CD14-positive monocyte (primary cell): Measurements from ENCODE around the gene CCNY. TPM values are rescaled to one million over a fixed set of nuclear protein-coding genes. Genes with fewer than 3 reads are reported as not detected.
A peak's percentile ranks its signal among the peaks of the same experiment; 100 is the strongest.

Experiments used
- DNase-seq, 3 donors: peaks; one replicate each; pipeline ENCODE4 v3.0.0-alpha.2; 2011 to 2022
- H2AFZ ChIP-seq: 2 replicates; pipeline ENCODE4 v1.6.0; 2012; ENCODE audit warnings: mild to moderate bottlenecking, low read depth, low read length, inconsistent platforms; ENCODE audit not compliant: insufficient read depth, poor library complexity, severe bottlenecking
- H3K27ac ChIP-seq, 2 donors: 1 replicate in 1 of 2; 2 replicates in 1 of 2; pipeline ENCODE4 v1.5.1; 2012 to 2013; ENCODE audit warnings: low read length in 2 of 2, control low read depth in 1 of 2, inconsistent platforms in 1 of 2, low read depth in 1 of 2, mild to moderate bottlenecking in 1 of 2
- H3K27me3 ChIP-seq, 2 donors: one replicate each; pipeline versions ENCODE4 v1.6.0 to v1.6.1; 2011 to 2013; ENCODE audit warnings: low read length in 2 of 2; ENCODE audit not compliant: control insufficient read depth in 2 of 2, insufficient read depth in 2 of 2
- H3K36me3 ChIP-seq, 2 donors: replicated peaks in 1 of 2; 1 replicate in 1 of 2; 2 replicates in 1 of 2; pipeline versions ENCODE4 v1.5.1 to v1.6.1; 2012 to 2013; ENCODE audit warnings: low read length in 2 of 2, control low read depth in 1 of 2, inconsistent platforms in 1 of 2, mild to moderate bottlenecking in 1 of 2; ENCODE audit not compliant: insufficient read depth in 2 of 2, control insufficient read depth in 1 of 2
- H3K4me1 ChIP-seq, 2 donors: 1 replicate in 1 of 2; 2 replicates in 1 of 2; pipeline versions ENCODE4 v1.5.1 to v1.6.1; 2012 to 2013; ENCODE audit warnings: low read length in 2 of 2, control low read depth in 1 of 2, inconsistent platforms in 1 of 2, mild to moderate bottlenecking in 1 of 2, moderate library complexity in 1 of 2; ENCODE audit not compliant: insufficient read depth in 2 of 2, control insufficient read depth in 1 of 2
- H3K4me2 ChIP-seq: replicated peaks from 2 replicates; pipeline ENCODE3; 2012; ENCODE audit warnings: low read length, moderate library complexity, mild to moderate bottlenecking; ENCODE audit not compliant: poor library complexity, severe bottlenecking; ENCODE audit errors: extremely low read depth
- H3K4me3 ChIP-seq, 3 experiments: fragments of 200-600 bp in 1 of 3; sonication (generic) in 1 of 3; replicated peaks in 1 of 3; 1 replicate in 2 of 3; 2 replicates in 1 of 3; pipeline ENCODE4 v1.5.1; 2011 to 2013; ENCODE audit warnings: low read length in 3 of 3, mild to moderate bottlenecking in 3 of 3, control low read depth in 2 of 3, low read depth in 2 of 3, inconsistent platforms in 1 of 3, moderate library complexity in 1 of 3
- H3K79me2 ChIP-seq: 2 replicates; pipeline ENCODE4 v1.6.0; 2012; ENCODE audit warnings: mild to moderate bottlenecking, control low read depth, inconsistent platforms, low read length, moderate library complexity; ENCODE audit not compliant: insufficient read depth
- H3K9ac ChIP-seq: 2 replicates; pipeline ENCODE4 v1.6.0; 2017; ENCODE audit warnings: low read length, mild to moderate bottlenecking; ENCODE audit not compliant: insufficient read depth, poor library complexity, severe bottlenecking
- H3K9me3 ChIP-seq, 2 donors: replicated peaks in 1 of 2; 1 replicate in 1 of 2; 2 replicates in 1 of 2; pipeline versions ENCODE4 v1.5.1 to v1.6.1; 2012 to 2013; ENCODE audit warnings: low read length in 2 of 2, control low read depth in 1 of 2; ENCODE audit not compliant: control insufficient read depth in 1 of 2, insufficient read depth in 1 of 2
- H4K20me1 ChIP-seq: 2 replicates; pipeline ENCODE4 v1.6.0; 2012; ENCODE audit warnings: mild to moderate bottlenecking, low read length, control low read depth, moderate library complexity; ENCODE audit not compliant: insufficient read depth
- H3K27ac Mint-ChIP-seq, 7 donors: one replicate each; pipeline ENCODE4 v1.8.0; 2020; ENCODE audit warnings: mild to moderate bottlenecking in 7 of 7, mixed read lengths in 7 of 7, moderate library complexity in 6 of 7, inconsistent platforms in 2 of 7
- H3K27me3 Mint-ChIP-seq, 3 donors: one replicate each; pipeline ENCODE4 v1.8.0; 2021 to 2022; ENCODE audit warnings: low read depth in 3 of 3, mild to moderate bottlenecking in 3 of 3, mixed read lengths in 3 of 3, moderate library complexity in 3 of 3, inconsistent platforms in 1 of 3
- H3K36me3 Mint-ChIP-seq, 2 donors: one replicate each; pipeline ENCODE4 v1.8.0; 2020; ENCODE audit warnings: mixed read lengths in 2 of 2, inconsistent platforms in 1 of 2, mild to moderate bottlenecking in 1 of 2
- H3K4me1 Mint-ChIP-seq: one replicate; pipeline ENCODE4 v1.8.0; 2020; ENCODE audit warnings: mild to moderate bottlenecking, mixed read lengths
- H3K4me3 Mint-ChIP-seq, 2 donors: one replicate each; pipeline ENCODE4 v1.8.0; 2020; ENCODE audit warnings: mild to moderate bottlenecking in 2 of 2, mixed read lengths in 2 of 2, moderate library complexity in 1 of 2
- H3K9me3 Mint-ChIP-seq, 7 donors: one replicate each; pipeline ENCODE4 v1.8.0; 2020 to 2022; ENCODE audit warnings: mixed read lengths in 7 of 7, mild to moderate bottlenecking in 6 of 7, moderate library complexity in 6 of 7, inconsistent platforms in 2 of 7
- WGBS: methylation state at CpG from one replicate; pipeline ENCODE4 v1.1.5; 2013; ENCODE audit warnings: missing lambda C conversion rate; ENCODE audit not compliant: insufficient coverage; 5-methylcytosine and 5-hydroxymethylcytosine counted together
- intact Hi-C, 2 donors: fragments of 100-400 bp; cut with micrococcal nuclease; formaldehyde crosslinking; loops; one replicate each; pipeline versions ENCODE4 v1.15.0 to v1.15.1; 2023
- polyA plus RNA-seq, 3 donors: library from polyadenylated mRNA; depleted of rRNA in 1 of 3; unstranded in 2 of 3; stranded (reverse) in 1 of 3; fragments of 300-500 nt in 2 of 3; fragments of >200 nt in 1 of 3; fragmentation: Illumina TruSeq in 2 of 3; gene quantifications; 1 replicate in 2 of 3; 2 replicates in 1 of 3; pipeline ENCODE4 v1.2.3, GENCODE V29; 2012 to 2021
- TF ChIP-seq, protein P1 (sequence below): fragments of 200-600 bp; IDR thresholded peaks from one replicate; pipeline ENCODE4 v1.8.0; 2022; ENCODE audit warnings: antibody characterized with exemption, mild to moderate bottlenecking

Gene CCNY
- polyA plus RNA-seq, 3 donors: 39.9 to 116 (median 64.8) TPM

GRCh38 chr10:35327790-35328403, 8.4 kb upstream of the CCNY start:
- Mint-ChIP-seq H3K4me3 (no peak overlapping the region), H3K4me1 (peaks cover 3% of the 10 kb centered on the region)
- H3K79me2 ChIP-seq: peaks cover 19% of the 10 kb centered on the region

DNA sequence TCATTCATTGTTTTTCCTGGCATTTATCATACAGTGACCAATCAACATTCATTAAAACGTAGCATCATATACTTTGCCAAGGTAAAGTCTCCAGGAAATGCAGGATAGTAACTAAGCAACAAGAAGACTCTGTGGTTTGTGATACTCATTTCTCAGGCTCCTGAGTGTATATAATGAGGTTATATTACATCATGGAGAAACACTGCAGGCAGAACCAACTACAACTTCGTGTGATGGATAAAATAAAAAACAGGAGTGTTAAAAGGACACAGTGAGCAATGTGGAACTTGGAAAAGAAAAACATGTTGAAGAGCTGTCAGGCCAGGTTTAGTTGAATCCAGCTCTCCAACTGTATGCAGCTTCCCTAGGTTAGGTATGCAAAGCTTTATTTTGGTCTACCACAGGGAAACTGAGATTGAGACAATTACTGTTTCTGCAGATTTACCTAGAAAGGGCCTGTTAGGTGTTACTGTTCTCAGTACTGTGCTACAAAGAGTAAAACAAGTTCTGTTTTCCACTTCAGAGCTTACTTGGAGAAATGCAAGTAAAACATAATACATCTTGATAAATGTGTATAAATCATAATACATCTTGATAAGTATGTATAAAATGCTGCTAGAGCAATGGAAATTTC, 7.8 kb upstream of the CCNY start:
- WGBS: 89% methylated on average over 1 of the region's 2 CpGs
- Histone ChIP-seq H3K9ac (no peak overlapping the region), H3K27me3 (no peaks in the 10 kb centered on the region), H3K4me1 (peaks cover 0 to 5% of the 10 kb centered on the region in 2 donors), H3K79me2 (peaks cover 25% of the 10 kb centered on the region), H3K36me3 (peaks cover 3 to 10% of the 10 kb centered on the region in 2 donors), H4K20me1 (peaks cover 50% of the 10 kb centered on the region), H2AFZ (no peak overlapping the region), H3K27ac (no peak overlapping the region), H3K9me3 (no peaks in the 10 kb centered on the region), H3K4me3 (no peak overlapping the region), H3K4me2 (no peak overlapping the region)
- no peaks in the 10 kb centered on the region for H3K27me3 Mint-ChIP-seq
- H3K4me1 Mint-ChIP-seq: peaks cover 9% of the 10 kb centered on the region
- intact Hi-C loops: no loop called here
- H3K9me3 Mint-ChIP-seq: peaks cover 0 to 4% (median 0%) of the 10 kb centered on the region in 7 donors
- TF ChIP-seq, protein P1, sequence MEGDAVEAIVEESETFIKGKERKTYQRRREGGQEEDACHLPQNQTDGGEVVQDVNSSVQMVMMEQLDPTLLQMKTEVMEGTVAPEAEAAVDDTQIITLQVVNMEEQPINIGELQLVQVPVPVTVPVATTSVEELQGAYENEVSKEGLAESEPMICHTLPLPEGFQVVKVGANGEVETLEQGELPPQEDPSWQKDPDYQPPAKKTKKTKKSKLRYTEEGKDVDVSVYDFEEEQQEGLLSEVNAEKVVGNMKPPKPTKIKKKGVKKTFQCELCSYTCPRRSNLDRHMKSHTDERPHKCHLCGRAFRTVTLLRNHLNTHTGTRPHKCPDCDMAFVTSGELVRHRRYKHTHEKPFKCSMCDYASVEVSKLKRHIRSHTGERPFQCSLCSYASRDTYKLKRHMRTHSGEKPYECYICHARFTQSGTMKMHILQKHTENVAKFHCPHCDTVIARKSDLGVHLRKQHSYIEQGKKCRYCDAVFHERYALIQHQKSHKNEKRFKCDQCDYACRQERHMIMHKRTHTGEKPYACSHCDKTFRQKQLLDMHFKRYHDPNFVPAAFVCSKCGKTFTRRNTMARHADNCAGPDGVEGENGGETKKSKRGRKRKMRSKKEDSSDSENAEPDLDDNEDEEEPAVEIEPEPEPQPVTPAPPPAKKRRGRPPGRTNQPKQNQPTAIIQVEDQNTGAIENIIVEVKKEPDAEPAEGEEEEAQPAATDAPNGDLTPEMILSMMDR: no peak
- no peak for DNase-seq
- no peak overlapping the region for H3K4me3 Mint-ChIP-seq
- H3K36me3 Mint-ChIP-seq: peaks cover 8 to 22% of the 10 kb centered on the region in 2 donors
- H3K27ac Mint-ChIP-seq: no peak overlapping the region

More at GRCh38 chr10:35327790-35328403, 8.4 kb upstream of the CCNY start:
- intact Hi-C loops: no loop called here
- peaks cover 0 to 2% of the 10 kb centered on the region in 2 donors for H3K9me3 ChIP-seq
- H3K4me3 ChIP-seq: no peak overlapping the region
- 100% methylated on average over 1 of the region's 7 CpGs for WGBS
- no peak overlapping the region for H2AFZ ChIP-seq
- peaks cover 13 to 19% of the 10 kb centered on the region in 2 donors for H3K36me3 Mint-ChIP-seq
- no peaks in the 10 kb centered on the region for H3K4me1 ChIP-seq
- no peak overlapping the region for H3K4me2 ChIP-seq
- H3K27ac Mint-ChIP-seq: peak overlapping the region in 2 of 7 donors; percentile 61 to 72
- H3K27ac ChIP-seq: no peak overlapping the region
- H3K36me3 ChIP-seq: peaks cover 0 to 10% of the 10 kb centered on the region in 2 donors
- H3K9me3 Mint-ChIP-seq: peaks cover 0 to 7% (median 3%) of the 10 kb centered on the region in 7 donors
- TF ChIP-seq, protein P1: no peak
- no peak for DNase-seq
- H3K9ac ChIP-seq: no peak overlapping the region
- H3K27me3 ChIP-seq: no peaks in the 10 kb centered on the region
- no peaks in the 10 kb centered on the region for H3K27me3 Mint-ChIP-seq
- peaks cover 44% of the 10 kb centered on the region for H4K20me1 ChIP-seq
